CD14-positive monocyte (primary cell): ENCODE measurements around the gene NLGN1. TPM values are rescaled to one million over a fixed set of nuclear protein-coding genes. Genes with fewer than 3 reads are reported as not detected.
A peak's percentile ranks its signal among the peaks of the same experiment; 100 is the strongest.

Experiments used
- DNase-seq, 3 donors: peaks; one replicate each; pipeline ENCODE4 v3.0.0-alpha.2; 2011 to 2022
- H2AFZ ChIP-seq: 2 replicates; pipeline ENCODE4 v1.6.0; 2012; ENCODE audit warnings: mild to moderate bottlenecking, low read depth, low read length, inconsistent platforms; ENCODE audit not compliant: insufficient read depth, poor library complexity, severe bottlenecking
- H3K27ac ChIP-seq, 2 donors: 1 replicate in 1 of 2; 2 replicates in 1 of 2; pipeline ENCODE4 v1.5.1; 2012 to 2013; ENCODE audit warnings: low read length in 2 of 2, control low read depth in 1 of 2, inconsistent platforms in 1 of 2, low read depth in 1 of 2, mild to moderate bottlenecking in 1 of 2
- H3K27me3 ChIP-seq, 2 donors: one replicate each; pipeline versions ENCODE4 v1.6.0 to v1.6.1; 2011 to 2013; ENCODE audit warnings: low read length in 2 of 2; ENCODE audit not compliant: control insufficient read depth in 2 of 2, insufficient read depth in 2 of 2
- H3K36me3 ChIP-seq, 2 donors: replicated peaks in 1 of 2; 1 replicate in 1 of 2; 2 replicates in 1 of 2; pipeline versions ENCODE4 v1.5.1 to v1.6.1; 2012 to 2013; ENCODE audit warnings: low read length in 2 of 2, control low read depth in 1 of 2, inconsistent platforms in 1 of 2, mild to moderate bottlenecking in 1 of 2; ENCODE audit not compliant: insufficient read depth in 2 of 2, control insufficient read depth in 1 of 2
- H3K4me1 ChIP-seq, 2 donors: 1 replicate in 1 of 2; 2 replicates in 1 of 2; pipeline versions ENCODE4 v1.5.1 to v1.6.1; 2012 to 2013; ENCODE audit warnings: low read length in 2 of 2, control low read depth in 1 of 2, inconsistent platforms in 1 of 2, mild to moderate bottlenecking in 1 of 2, moderate library complexity in 1 of 2; ENCODE audit not compliant: insufficient read depth in 2 of 2, control insufficient read depth in 1 of 2
- H3K4me2 ChIP-seq: replicated peaks from 2 replicates; pipeline ENCODE3; 2012; ENCODE audit warnings: low read length, moderate library complexity, mild to moderate bottlenecking; ENCODE audit not compliant: poor library complexity, severe bottlenecking; ENCODE audit errors: extremely low read depth
- H3K4me3 ChIP-seq, 3 experiments: fragments of 200-600 bp in 1 of 3; sonication (generic) in 1 of 3; replicated peaks in 1 of 3; 1 replicate in 2 of 3; 2 replicates in 1 of 3; pipeline ENCODE4 v1.5.1; 2011 to 2013; ENCODE audit warnings: low read length in 3 of 3, mild to moderate bottlenecking in 3 of 3, control low read depth in 2 of 3, low read depth in 2 of 3, inconsistent platforms in 1 of 3, moderate library complexity in 1 of 3
- H3K79me2 ChIP-seq: 2 replicates; pipeline ENCODE4 v1.6.0; 2012; ENCODE audit warnings: mild to moderate bottlenecking, control low read depth, inconsistent platforms, low read length, moderate library complexity; ENCODE audit not compliant: insufficient read depth
- H3K9ac ChIP-seq: 2 replicates; pipeline ENCODE4 v1.6.0; 2017; ENCODE audit warnings: low read length, mild to moderate bottlenecking; ENCODE audit not compliant: insufficient read depth, poor library complexity, severe bottlenecking
- H3K9me3 ChIP-seq, 2 donors: replicated peaks in 1 of 2; 1 replicate in 1 of 2; 2 replicates in 1 of 2; pipeline versions ENCODE4 v1.5.1 to v1.6.1; 2012 to 2013; ENCODE audit warnings: low read length in 2 of 2, control low read depth in 1 of 2; ENCODE audit not compliant: control insufficient read depth in 1 of 2, insufficient read depth in 1 of 2
- H4K20me1 ChIP-seq: 2 replicates; pipeline ENCODE4 v1.6.0; 2012; ENCODE audit warnings: mild to moderate bottlenecking, low read length, control low read depth, moderate library complexity; ENCODE audit not compliant: insufficient read depth
- H3K27ac Mint-ChIP-seq, 7 donors: one replicate each; pipeline ENCODE4 v1.8.0; 2020; ENCODE audit warnings: mild to moderate bottlenecking in 7 of 7, mixed read lengths in 7 of 7, moderate library complexity in 6 of 7, inconsistent platforms in 2 of 7
- H3K27me3 Mint-ChIP-seq, 3 donors: one replicate each; pipeline ENCODE4 v1.8.0; 2021 to 2022; ENCODE audit warnings: low read depth in 3 of 3, mild to moderate bottlenecking in 3 of 3, mixed read lengths in 3 of 3, moderate library complexity in 3 of 3, inconsistent platforms in 1 of 3
- H3K36me3 Mint-ChIP-seq, 2 donors: one replicate each; pipeline ENCODE4 v1.8.0; 2020; ENCODE audit warnings: mixed read lengths in 2 of 2, inconsistent platforms in 1 of 2, mild to moderate bottlenecking in 1 of 2
- H3K4me1 Mint-ChIP-seq: one replicate; pipeline ENCODE4 v1.8.0; 2020; ENCODE audit warnings: mild to moderate bottlenecking, mixed read lengths
- H3K4me3 Mint-ChIP-seq, 2 donors: one replicate each; pipeline ENCODE4 v1.8.0; 2020; ENCODE audit warnings: mild to moderate bottlenecking in 2 of 2, mixed read lengths in 2 of 2, moderate library complexity in 1 of 2
- H3K9me3 Mint-ChIP-seq, 7 donors: one replicate each; pipeline ENCODE4 v1.8.0; 2020 to 2022; ENCODE audit warnings: mixed read lengths in 7 of 7, mild to moderate bottlenecking in 6 of 7, moderate library complexity in 6 of 7, inconsistent platforms in 2 of 7
- CTCF ChIP-seq: fragments of 200-600 bp; IDR thresholded peaks from one replicate; pipeline ENCODE4 v1.8.0; 2022; ENCODE audit warnings: antibody characterized with exemption, mild to moderate bottlenecking
- WGBS: methylation state at CpG from one replicate; pipeline ENCODE4 v1.1.5; 2013; ENCODE audit warnings: missing lambda C conversion rate; ENCODE audit not compliant: insufficient coverage; 5-methylcytosine and 5-hydroxymethylcytosine counted together
- intact Hi-C, 2 donors: fragments of 100-400 bp; cut with micrococcal nuclease; formaldehyde crosslinking; loops; one replicate each; pipeline versions ENCODE4 v1.15.0 to v1.15.1; 2023
- polyA plus RNA-seq, 3 donors: library from polyadenylated mRNA; depleted of rRNA in 1 of 3; unstranded in 2 of 3; stranded (reverse) in 1 of 3; fragments of 300-500 nt in 2 of 3; fragments of >200 nt in 1 of 3; fragmentation: Illumina TruSeq in 2 of 3; gene quantifications; 1 replicate in 2 of 3; 2 replicates in 1 of 3; pipeline ENCODE4 v1.2.3, GENCODE V29; 2012 to 2021
- small RNA-seq: library from RNA; depleted of rRNA; stranded (forward); fragments of <200 nt; gene quantifications from one replicate; pipeline ENCODE3, GENCODE V24; 2012; ENCODE audit warnings: low read depth; ENCODE audit not compliant: insufficient read length

Gene NLGN1
- polyA plus RNA-seq, 3 donors: not detected

GRCh38 chr3:174335324-174335723 lies 937.8 kb downstream of the NLGN1 start:
- Histone ChIP-seq H3K4me2 (no peak overlapping the region), H3K9me3 (no peaks in the 10 kb centered on the region), H3K27ac (no peak overlapping the region), H2AFZ (no peak overlapping the region), H3K4me3 (no peak overlapping the region), H4K20me1 (no peaks in the 10 kb centered on the region), H3K4me1 (peaks cover 55 to 57% of the 10 kb centered on the region in 2 donors), H3K79me2 (no peaks in the 10 kb centered on the region), H3K9ac (no peak overlapping the region), H3K36me3 (no peaks in the 10 kb centered on the region), H3K27me3 (no peaks in the 10 kb centered on the region)
- Mint-ChIP-seq H3K4me3 (no peak overlapping the region), H3K36me3 (peaks cover 0 to 10% of the 10 kb centered on the region in 2 donors), H3K4me1 (peaks cover 55% of the 10 kb centered on the region), H3K27me3 (peaks cover 0 to 3% (median 0%) of the 10 kb centered on the region in 3 donors), H3K9me3 (peaks cover 0 to 7% (median 2%) of the 10 kb centered on the region in 7 donors), H3K27ac (peak overlapping the region in 6 of 7 donors; percentile 30 to 80 (median 50))
- TF ChIP-seq CTCF: no peak
- 86% methylated on average over 1 of the region's 1 CpG for WGBS
- intact Hi-C loops: loop anchor here in 1 of 2 donors (10.0 kb wide), 1 partner anchor 109 kb away; no protein-coding TSS in a partner anchor
- DNase-seq: no peak

- Histone ChIP-seq H3K9me3 (no peaks in the 10 kb centered on the region), H3K27me3 (no peaks in the 10 kb centered on the region), H3K4me2 (no peak overlapping the region), H3K36me3 (no peaks in the 10 kb centered on the region), H3K79me2 (no peaks in the 10 kb centered on the region), H3K9ac (no peak overlapping the region), H3K4me3 (no peak overlapping the region), H4K20me1 (no peaks in the 10 kb centered on the region), H3K27ac (peak overlapping the region in 1 of 2 donors; percentile 90), H3K4me1 (peaks cover 49 to 51% of the 10 kb centered on the region in 2 donors), H2AFZ (no peak overlapping the region)
- TF ChIP-seq CTCF: no peak
- H3K27ac Mint-ChIP-seq: peak overlapping the region in 5 of 7 donors; percentile 16 to 80 (median 43)
- H3K36me3 Mint-ChIP-seq: peaks cover 0 to 10% of the 10 kb centered on the region in 2 donors
- H3K9me3 Mint-ChIP-seq: peaks cover 0 to 7% (median 2%) of the 10 kb centered on the region in 7 donors
- peaks cover 49% of the 10 kb centered on the region for H3K4me1 Mint-ChIP-seq
- no peak for DNase-seq
- peaks cover 0 to 3% (median 0%) of the 10 kb centered on the region in 3 donors for H3K27me3 Mint-ChIP-seq
- no peak overlapping the region for H3K4me3 Mint-ChIP-seq
- intact Hi-C loops: loop anchor here in 1 of 2 donors (10.0 kb wide), 1 partner anchor 109 kb away; no protein-coding TSS in a partner anchor
Observed at GRCh38 chr3:174335910-174336309, 938.4 kb downstream of the NLGN1 start.

Small RNA genes within 50 kb of the gene (small RNA-seq; reads per million reads assigned to genes)
- not detected for gene RN7SKP234
